Testis (tissue), 3 donors: ENCODE measurements around the gene SELENOI. TPM values are rescaled to one million over a fixed set of nuclear protein-coding genes. Genes with fewer than 3 reads are reported as not detected.
"Not testable (repeated sequence)": the region's sequence is repeated elsewhere in the genome, so short reads cannot be mapped to it uniquely, and the experiment has no call there.

Experiments
- DNase-seq: peaks from one replicate; pipeline ENCODE4 v3.0.0-alpha.2; 2019
- H3K27ac ChIP-seq, 2 donors: fragments of 200-600 bp; sonication (generic); one replicate each; pipeline ENCODE4 v1.5.1; 2019
- H3K27me3 ChIP-seq: fragments of 200-600 bp; sonication (generic); one replicate; pipeline ENCODE4 v1.5.1; 2019
- H3K36me3 ChIP-seq: fragments of 200-600 bp; sonication (generic); one replicate; pipeline ENCODE4 v1.5.1; 2017; ENCODE audit warnings: low read depth; ENCODE audit errors: missing control alignments
- H3K4me1 ChIP-seq: fragments of 200-600 bp; sonication (generic); one replicate; pipeline ENCODE4 v1.5.1; 2019
- H3K4me3 ChIP-seq, 2 donors: fragments of 200-600 bp; sonication (generic); one replicate each; pipeline ENCODE4 v1.5.1; 2017 to 2019
- H3K9me3 ChIP-seq: fragments of 200-600 bp; sonication (generic); one replicate; pipeline ENCODE4 v1.5.1; 2017
- POLR2A ChIP-seq: fragments of 450-650 bp; IDR thresholded peaks from one replicate; pipeline ENCODE4 v1.6.1; 2017; ENCODE audit warnings: antibody characterized with exemption, mild to moderate bottlenecking, moderate library complexity
- WGBS, 2 donors: methylation state at CpG; one replicate each; pipeline ENCODE4 v1.1.5; 2018; 5-methylcytosine and 5-hydroxymethylcytosine counted together
- intact Hi-C: fragments of 100-400 bp; cut with DNase I; formaldehyde crosslinking; loops from one replicate; pipeline ENCODE4 v1.15.1; 2023; ENCODE audit warnings: low total_unique reads
- polyA plus RNA-seq: library from polyadenylated mRNA; stranded (reverse); fragments of 350-450 nt; fragmentation: Illumina TruSeq; extraction: RNeasy Lipid Tissue Mini Kit (QIAGEN cat#74804); gene quantifications from one replicate; pipeline ENCODE4 v1.2.3, GENCODE V29; 2014; ENCODE audit warnings: low read depth, low replicate concordance; ENCODE audit not compliant: insufficient read depth
- total RNA-seq, 2 donors: library from RNA; depleted of rRNA; stranded (reverse); fragments of >200 nt; gene quantifications; one replicate each; pipeline ENCODE4 v1.2.3, GENCODE V29; 2016
- TF ChIP-seq, protein P1 (sequence below), 3 experiments: fragments of 450-650 bp in 2 of 3; fragments of 200-600 bp in 1 of 3; sonication (generic) in 1 of 3; IDR thresholded peaks; one replicate each; pipeline ENCODE4 v1.5.1; 2016 to 2019; ENCODE audit warnings: antibody characterized with exemption in 3 of 3, mild to moderate bottlenecking in 2 of 3, moderate library complexity in 1 of 3

The SELENOI gene
- total and polyA plus RNA-seq, 3 donors from 2014 or later: 8.7 to 26.7 (median 23.8) TPM

DNA sequence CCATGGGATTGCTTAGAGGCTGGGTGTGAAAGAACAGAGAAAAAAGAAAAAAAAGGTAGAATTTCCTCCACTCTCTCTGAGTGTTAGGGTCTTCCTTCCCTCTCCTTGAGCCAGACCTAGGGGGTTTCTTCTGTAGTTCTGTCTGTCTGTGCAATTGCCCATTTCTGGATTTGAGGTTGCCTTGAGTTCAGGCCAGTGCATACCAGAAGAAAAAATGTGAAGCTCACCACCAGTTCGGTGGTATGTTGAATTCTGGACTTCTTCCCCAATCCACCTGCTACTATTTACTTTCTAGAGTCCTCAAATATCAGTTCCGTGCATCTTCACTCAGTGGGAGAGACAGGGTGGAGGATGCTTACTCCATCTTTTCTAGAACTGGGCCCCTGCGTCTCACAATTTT lies 15.3 kb upstream of the SELENOI start:
- TF ChIP-seq, protein P1, sequence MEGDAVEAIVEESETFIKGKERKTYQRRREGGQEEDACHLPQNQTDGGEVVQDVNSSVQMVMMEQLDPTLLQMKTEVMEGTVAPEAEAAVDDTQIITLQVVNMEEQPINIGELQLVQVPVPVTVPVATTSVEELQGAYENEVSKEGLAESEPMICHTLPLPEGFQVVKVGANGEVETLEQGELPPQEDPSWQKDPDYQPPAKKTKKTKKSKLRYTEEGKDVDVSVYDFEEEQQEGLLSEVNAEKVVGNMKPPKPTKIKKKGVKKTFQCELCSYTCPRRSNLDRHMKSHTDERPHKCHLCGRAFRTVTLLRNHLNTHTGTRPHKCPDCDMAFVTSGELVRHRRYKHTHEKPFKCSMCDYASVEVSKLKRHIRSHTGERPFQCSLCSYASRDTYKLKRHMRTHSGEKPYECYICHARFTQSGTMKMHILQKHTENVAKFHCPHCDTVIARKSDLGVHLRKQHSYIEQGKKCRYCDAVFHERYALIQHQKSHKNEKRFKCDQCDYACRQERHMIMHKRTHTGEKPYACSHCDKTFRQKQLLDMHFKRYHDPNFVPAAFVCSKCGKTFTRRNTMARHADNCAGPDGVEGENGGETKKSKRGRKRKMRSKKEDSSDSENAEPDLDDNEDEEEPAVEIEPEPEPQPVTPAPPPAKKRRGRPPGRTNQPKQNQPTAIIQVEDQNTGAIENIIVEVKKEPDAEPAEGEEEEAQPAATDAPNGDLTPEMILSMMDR (IDR thresholded peaks at IDR 0.05): no peak
- TF ChIP-seq POLR2A: no peak
- Histone ChIP-seq H3K4me3 (no peak overlapping the region), H3K4me1 (no peaks in the 10 kb centered on the region), H3K27ac (no peak overlapping the region), H3K27me3 (no peaks in the 10 kb centered on the region), H3K9me3 (no peaks in the 10 kb centered on the region), H3K36me3 (no peaks in the 10 kb centered on the region)
- DNase-seq: no peak
- intact Hi-C loops: no loop called here
- WGBS, 2 donors: 68 to 82% methylated on average over 3 of the region's 3 CpGs

GRCh38 chr2:26331321-26331720 lies 14.6 kb upstream of the SELENOI start:
- intact Hi-C loops, DNase-seq: not testable (repeated sequence)
- 88 to 97% methylated on average over 8 of the region's 8 CpGs for WGBS, 2 donors

DNA sequence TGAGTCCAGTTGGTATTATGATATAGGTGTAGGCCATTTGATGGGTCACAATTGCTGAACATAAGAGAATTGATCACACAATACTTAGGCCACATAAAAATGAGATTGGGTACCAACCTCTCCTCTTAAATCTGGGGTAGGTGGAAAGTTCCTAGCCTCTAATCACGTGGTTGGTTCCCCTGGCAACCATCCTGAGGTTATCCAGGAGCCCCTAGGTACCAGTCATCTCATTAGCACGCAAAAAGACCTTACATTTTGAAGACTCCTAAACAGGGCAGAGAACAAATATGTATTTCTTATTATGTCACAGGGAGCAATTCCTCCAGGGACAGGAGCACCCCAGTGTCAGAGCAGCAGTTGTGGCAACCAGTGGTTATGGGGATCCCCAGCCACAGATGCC lies 12.7 kb upstream of the SELENOI start:
- 44% methylated on average over 2 of the region's 2 CpGs; no CpG with 5 or more reads in 1 of the 2 donors for WGBS, 2 donors
- H3K4me3 ChIP-seq: no peak overlapping the region
- intact Hi-C loops: no loop called here
- TF ChIP-seq, protein P1 (IDR thresholded peaks at IDR 0.05): no peak
- TF ChIP-seq POLR2A: no peak
- H3K9me3 ChIP-seq: no peaks in the 10 kb centered on the region
- H3K27me3 ChIP-seq: no peaks in the 10 kb centered on the region
- no peak overlapping the region for H3K27ac ChIP-seq
- no peak for DNase-seq
- no peaks in the 10 kb centered on the region for H3K36me3 ChIP-seq
- no peaks in the 10 kb centered on the region for H3K4me1 ChIP-seq

More at GRCh38 chr2:26331321-26331720, 14.6 kb upstream of the SELENOI start:
- not testable (repeated sequence) for H3K36me3 ChIP-seq, H3K27me3 ChIP-seq, H3K27ac ChIP-seq, H3K4me3 ChIP-seq, H3K4me1 ChIP-seq, H3K9me3 ChIP-seq

GRCh38 chr2:26335231-26335630 lies 10.7 kb upstream of the SELENOI start:
- H3K4me1 ChIP-seq: no peaks in the 10 kb centered on the region
- no peak overlapping the region for H3K4me3 ChIP-seq
- intact Hi-C loops: no loop called here
- WGBS, 2 donors: 50 to 55% methylated on average over 3 of the region's 3 CpGs
- DNase-seq: no peak
- no peak overlapping the region for H3K27ac ChIP-seq
- no peaks in the 10 kb centered on the region for H3K36me3 ChIP-seq
- H3K27me3 ChIP-seq: no peaks in the 10 kb centered on the region
- no peaks in the 10 kb centered on the region for H3K9me3 ChIP-seq
- no peak for TF ChIP-seq POLR2A
- TF ChIP-seq, protein P1 (IDR thresholded peaks at IDR 0.05): no peak

GRCh38 chr2:26336719-26337118 lies 9.2 kb upstream of the SELENOI start:
- intact Hi-C loops: no loop called here
- Histone ChIP-seq H3K4me3 (no peak overlapping the region), H3K4me1 (no peaks in the 10 kb centered on the region), H3K9me3 (no peaks in the 10 kb centered on the region), H3K27ac (no peak overlapping the region), H3K36me3 (no peaks in the 10 kb centered on the region), H3K27me3 (no peaks in the 10 kb centered on the region)
- TF ChIP-seq, protein P1 (IDR thresholded peaks at IDR 0.05): no peak
- no peak for TF ChIP-seq POLR2A
- DNase-seq: no peak
- WGBS, 2 donors: 86 to 93% methylated on average over 2 of the region's 2 CpGs
